HEK293 (cell line): ENCODE data around the gene KIRREL3.

ENCODE experiments used
- CTCF ChIA-PET: fragments of 350-600 bp; formaldehyde crosslinking; extraction: SDS; loops from one replicate; lab custom pipeline; 2021; ENCODE audit warnings: antibody characterized with exemption; lab: Yijun Ruan, JAX
- POLR2A ChIA-PET: fragments of 300-600 bp; formaldehyde crosslinking; extraction: SDS; loops from one replicate; lab custom pipeline; 2020; ENCODE audit warnings: antibody characterized with exemption, inconsistent platforms; lab: Yijun Ruan, JAX
- H3K27ac ChIP-seq: fragments of 200-500 bp; sonication (Bioruptor generic); 2 replicates; pipeline ENCODE4 v1.5.1; 2014; ENCODE audit warnings: low read depth, low read length, control low read depth, inconsistent platforms; ENCODE audit errors: extremely low read depth
- H3K36me3 ChIP-seq, 2 experiments: fragments of 200-500 bp in 1 of 2; sonication (Bioruptor generic) in 1 of 2; 1 replicate in 1 of 2; 2 replicates in 1 of 2; pipeline ENCODE4 v1.5.1; 2014 to 2017; ENCODE audit warnings: inconsistent platforms in 2 of 2, low read length in 2 of 2; ENCODE audit not compliant: control insufficient read depth in 2 of 2, insufficient read depth in 1 of 2
- H3K4me1 ChIP-seq: fragments of 200-500 bp; sonication (Bioruptor generic); 2 replicates; pipeline ENCODE4 v1.5.1; 2014; ENCODE audit warnings: mild to moderate bottlenecking, low read length, inconsistent platforms; ENCODE audit not compliant: control insufficient read depth, insufficient read depth
- H3K4me3 ChIP-seq: 2 replicates; pipeline ENCODE4 v1.5.1; 2011; ENCODE audit warnings: low read depth, mild to moderate bottlenecking, control low read depth, low read length, moderate library complexity
- H3K9me3 ChIP-seq: fragments of 200-500 bp; sonication (Bioruptor generic); 2 replicates; pipeline ENCODE4 v1.5.1; 2014; ENCODE audit warnings: low read depth, low read length, inconsistent platforms; ENCODE audit not compliant: control insufficient read depth, insufficient read depth
- GLI4 ChIP-seq: fragments of 450-650 bp; formaldehyde crosslinking; IDR thresholded peaks from 2 replicates; pipeline ENCODE4 v1.5.1; 2016; ENCODE audit warnings: missing biosample characterization, missing genetic modification characterization
- HOXC10 ChIP-seq: sonication (generic); formaldehyde crosslinking; IDR thresholded peaks from 2 replicates; pipeline ENCODE4 v1.8.1; 2023; ENCODE audit warnings: mild to moderate bottlenecking, missing genetic modification reagents
- HOXD13 ChIP-seq: sonication (generic); formaldehyde crosslinking; IDR thresholded peaks from 2 replicates; pipeline ENCODE4 v1.8.0; 2022; ENCODE audit warnings: missing genetic modification reagents, borderline replicate concordance
- MEIS1 ChIP-seq: sonication (generic); formaldehyde crosslinking; IDR thresholded peaks from 2 replicates; pipeline ENCODE4 v1.8.1; 2022; ENCODE audit warnings: missing genetic modification reagents, mild to moderate bottlenecking, borderline replicate concordance
- ZBTB20 ChIP-seq: fragments of 450-650 bp; formaldehyde crosslinking; IDR thresholded peaks from 2 replicates; pipeline ENCODE4 v1.5.1; 2016; ENCODE audit warnings: missing biosample characterization, missing genetic modification characterization
- ZBTB21 ChIP-seq: fragments of 450-650 bp; formaldehyde crosslinking; IDR thresholded peaks from 2 replicates; pipeline ENCODE4 v1.5.1; 2017; ENCODE audit warnings: missing biosample characterization, missing genetic modification characterization
- ZEB2 ChIP-seq: fragments of 450-650 bp; formaldehyde crosslinking; IDR thresholded peaks from 2 replicates; pipeline ENCODE4 v1.5.1; 2016; ENCODE audit warnings: missing biosample characterization, missing genetic modification characterization
- ZNF121 ChIP-seq: fragments of 450-650 bp; formaldehyde crosslinking; IDR thresholded peaks from 2 replicates; pipeline ENCODE4 v1.5.1; 2016; ENCODE audit warnings: missing biosample characterization, missing genetic modification characterization
- ZNF132 ChIP-seq: fragments of 450-650 bp; formaldehyde crosslinking; IDR thresholded peaks from 2 replicates; pipeline ENCODE4 v1.5.1; 2017; ENCODE audit warnings: missing biosample characterization, missing genetic modification characterization, borderline replicate concordance
- ZNF133 ChIP-seq: fragments of 450-650 bp; formaldehyde crosslinking; IDR thresholded peaks from 2 replicates; pipeline ENCODE4 v1.5.1; 2016; ENCODE audit warnings: missing biosample characterization, missing genetic modification characterization
- ZNF16 ChIP-seq: fragments of 450-650 bp; formaldehyde crosslinking; IDR thresholded peaks from 2 replicates; pipeline ENCODE4 v1.5.1; 2016; ENCODE audit warnings: low read depth, missing biosample characterization, missing genetic modification characterization
- ZNF202 ChIP-seq: fragments of 450-650 bp; formaldehyde crosslinking; IDR thresholded peaks from 2 replicates; pipeline ENCODE4 v1.5.1; 2016; ENCODE audit warnings: missing biosample characterization, missing genetic modification characterization, borderline replicate concordance
- ZNF221 ChIP-seq: fragments of 450-650 bp; formaldehyde crosslinking; IDR thresholded peaks from 2 replicates; pipeline ENCODE4 v1.5.1; 2017; ENCODE audit warnings: missing biosample characterization, missing genetic modification characterization, borderline replicate concordance
- ZNF302 ChIP-seq: fragments of 450-650 bp; formaldehyde crosslinking; IDR thresholded peaks from 2 replicates; pipeline ENCODE4 v1.5.1; 2016; ENCODE audit warnings: missing biosample characterization, missing genetic modification characterization, low read depth
- ZNF391 ChIP-seq: fragments of 450-650 bp; formaldehyde crosslinking; IDR thresholded peaks from 2 replicates; pipeline ENCODE4 v1.5.1; 2016; ENCODE audit warnings: low read depth, missing biosample characterization, missing genetic modification characterization, borderline replicate concordance
- ZNF398 ChIP-seq: fragments of 450-650 bp; formaldehyde crosslinking; IDR thresholded peaks from 2 replicates; pipeline ENCODE4 v1.5.1; 2017; ENCODE audit warnings: missing biosample characterization, missing genetic modification characterization
- ZNF548 ChIP-seq: fragments of 450-650 bp; formaldehyde crosslinking; IDR thresholded peaks from 2 replicates; pipeline ENCODE4 v1.5.1; 2016; ENCODE audit warnings: missing biosample characterization, missing genetic modification characterization
- ZNF549 ChIP-seq: fragments of 450-650 bp; IDR thresholded peaks from 2 replicates; pipeline ENCODE4 v1.5.1; 2018; ENCODE audit warnings: missing biosample characterization, missing genetic modification characterization, mild to moderate bottlenecking, inconsistent platforms, moderate library complexity
- ZNF561 ChIP-seq: fragments of 450-650 bp; IDR thresholded peaks from 2 replicates; pipeline ENCODE4 v1.5.1; 2018; ENCODE audit warnings: missing biosample characterization, missing genetic modification characterization, borderline replicate concordance
- ZNF580 ChIP-seq: fragments of 450-650 bp; formaldehyde crosslinking; IDR thresholded peaks from 2 replicates; pipeline ENCODE4 v1.5.1; 2016; ENCODE audit warnings: missing biosample characterization, missing genetic modification characterization
- ZNF626 ChIP-seq: fragments of 450-650 bp; sonication (Bioruptor Pico); formaldehyde crosslinking; IDR thresholded peaks from 2 replicates; pipeline ENCODE4 v1.5.1; 2018; ENCODE audit warnings: missing biosample characterization, missing genetic modification characterization, inconsistent platforms
- ZNF645 ChIP-seq: fragments of 450-650 bp; formaldehyde crosslinking; IDR thresholded peaks from 2 replicates; pipeline ENCODE4; 2016; ENCODE audit warnings: missing biosample characterization, missing genetic modification characterization
- TF ChIP-seq, protein P1 (sequence below): fragments of 450-650 bp; formaldehyde crosslinking; IDR thresholded peaks from 2 replicates; pipeline ENCODE4 v1.5.1; 2017; ENCODE audit warnings: missing biosample characterization, missing genetic modification characterization
- TF ChIP-seq, protein P2 (sequence below): fragments of 450-650 bp; formaldehyde crosslinking; IDR thresholded peaks from 2 replicates; pipeline ENCODE4 v1.5.1; 2016; ENCODE audit warnings: missing biosample characterization, missing genetic modification characterization
- TF ChIP-seq, protein P3 (sequence below): fragments of 450-650 bp; formaldehyde crosslinking; IDR thresholded peaks from 2 replicates; pipeline ENCODE4 v1.5.1; 2016; ENCODE audit warnings: missing biosample characterization, missing genetic modification characterization

The KIRREL3 gene

DNA sequence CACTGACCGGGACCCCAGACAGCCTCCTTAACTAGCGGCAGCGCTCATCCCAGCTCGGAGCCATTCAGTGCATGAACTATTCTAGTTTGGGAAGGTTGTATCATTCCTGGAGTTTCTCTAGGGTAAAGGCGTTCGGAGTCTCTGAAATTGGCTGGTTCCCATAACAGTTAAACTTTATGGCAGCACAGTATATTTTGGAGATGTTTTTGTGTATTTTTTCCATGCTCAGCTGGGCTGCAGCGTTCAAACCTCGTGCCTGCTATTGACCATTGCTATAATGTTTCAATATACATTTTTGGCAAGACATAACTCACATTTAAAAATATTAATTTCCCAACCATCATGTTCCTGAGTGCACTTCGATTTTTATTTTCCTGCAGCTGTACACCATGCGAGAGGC lies 475.4 kb downstream of the KIRREL3 start:
- Histone ChIP-seq H3K4me1 (no peaks in the 10 kb centered on the region), H3K4me3 (no peak overlapping the region), H3K9me3 (no peaks in the 10 kb centered on the region), H3K36me3 (no peaks in the 10 kb centered on the region), H3K27ac (no peak overlapping the region)
- no peak for TF ChIP-seq ZNF580 (tag by site-specific recombination)
- TF ChIP-seq ZNF16 (tag by site-specific recombination), result no peak
- no peak for TF ChIP-seq ZBTB21 (tag by site-specific recombination)
- no peak for TF ChIP-seq ZNF398 (tag by site-specific recombination)
- TF ChIP-seq, protein P1, sequence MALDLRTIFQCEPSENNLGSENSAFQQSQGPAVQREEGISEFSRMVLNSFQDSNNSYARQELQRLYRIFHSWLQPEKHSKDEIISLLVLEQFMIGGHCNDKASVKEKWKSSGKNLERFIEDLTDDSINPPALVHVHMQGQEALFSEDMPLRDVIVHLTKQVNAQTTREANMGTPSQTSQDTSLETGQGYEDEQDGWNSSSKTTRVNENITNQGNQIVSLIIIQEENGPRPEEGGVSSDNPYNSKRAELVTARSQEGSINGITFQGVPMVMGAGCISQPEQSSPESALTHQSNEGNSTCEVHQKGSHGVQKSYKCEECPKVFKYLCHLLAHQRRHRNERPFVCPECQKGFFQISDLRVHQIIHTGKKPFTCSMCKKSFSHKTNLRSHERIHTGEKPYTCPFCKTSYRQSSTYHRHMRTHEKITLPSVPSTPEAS (tag by site-specific recombination), result no peak
- no peak for TF ChIP-seq ZNF202 (tag by site-specific recombination)
- no peak for TF ChIP-seq HOXD13 (CRISPR knock-in tag)
- TF ChIP-seq MEIS1 (CRISPR knock-in tag), result no peak
- TF ChIP-seq ZNF121, result no peak
- no peak for TF ChIP-seq ZEB2 (tag by site-specific recombination)
- TF ChIP-seq ZNF548 (tag by site-specific recombination), result no peak
- POLR2A ChIA-PET, result no interaction called here
- CTCF ChIA-PET, result no interaction called here

DNA sequence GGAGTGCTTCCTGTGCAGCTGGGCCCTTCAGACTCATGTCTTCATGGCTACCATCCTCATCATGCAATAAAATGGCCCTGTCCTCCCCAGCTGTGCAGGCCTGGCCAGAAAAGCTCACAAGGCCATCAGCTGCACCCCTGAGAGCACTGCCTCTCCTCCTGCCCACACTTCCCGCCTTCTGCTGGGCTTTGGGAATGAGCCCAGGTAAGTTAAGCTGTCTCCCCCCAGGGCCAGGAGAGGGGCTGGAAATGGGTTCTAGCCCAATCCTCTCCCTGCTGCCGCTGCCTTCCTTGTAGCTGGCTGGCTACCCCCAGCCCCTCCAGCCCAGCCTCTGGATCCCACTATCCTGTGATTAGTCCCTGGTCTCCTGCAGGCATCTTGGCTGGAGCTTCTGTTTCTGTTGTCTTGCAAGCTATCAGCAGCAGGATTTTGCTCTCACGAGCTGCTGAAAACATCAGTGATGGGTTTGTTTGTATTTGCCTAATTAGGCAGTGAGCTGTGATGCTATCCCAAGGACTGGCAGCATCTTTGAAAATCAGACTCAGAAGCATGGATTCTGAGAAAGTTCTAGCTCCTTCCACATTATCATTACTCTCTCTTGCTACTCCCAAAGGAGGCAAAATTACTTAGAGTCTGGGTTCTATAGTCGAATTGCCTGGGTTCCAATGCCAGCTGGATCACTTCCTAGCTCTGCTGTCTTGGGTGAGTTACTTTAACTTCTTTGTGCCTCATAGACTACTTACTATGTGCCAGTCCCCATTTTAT lies 476.9 kb downstream of the KIRREL3 start:
- Histone ChIP-seq H3K27ac (no peak overlapping the region), H3K36me3 (no peaks in the 10 kb centered on the region), H3K4me1 (no peaks in the 10 kb centered on the region), H3K4me3 (no peak overlapping the region), H3K9me3 (no peaks in the 10 kb centered on the region)
- ChIA-PET CTCF (interaction anchor here (0.9 kb wide), 1 partner anchor 43 kb away, joined by 3 read pairs; no protein-coding TSS in a partner anchor), POLR2A (no interaction called here)
- TF ChIP-seq ZNF645 (tag by site-specific recombination), result no peak

- H3K4me3 ChIP-seq, result no peak overlapping the region
- H3K27ac ChIP-seq, result no peak overlapping the region
- POLR2A ChIA-PET, result no interaction called here
- H3K36me3 ChIP-seq, result no peaks in the 10 kb centered on the region
- H3K9me3 ChIP-seq, result no peaks in the 10 kb centered on the region
- no peaks in the 10 kb centered on the region for H3K4me1 ChIP-seq
- CTCF ChIA-PET, result no interaction called here
- TF ChIP-seq ZNF133 (no peak), GLI4 (tag by site-specific recombination) (no peak), ZNF626 (no peak), ZNF132 (tag by site-specific recombination) (no peak), ZNF391 (tag by site-specific recombination) (no peak), HOXC10 (no peak), ZNF221 (tag by site-specific recombination) (no peak), ZNF561 (tag by site-specific recombination) (no peak), ZBTB20 (no peak), ZNF302 (tag by site-specific recombination) (no peak), ZNF549 (tag by site-specific recombination) (no peak)
- TF ChIP-seq, protein P2, sequence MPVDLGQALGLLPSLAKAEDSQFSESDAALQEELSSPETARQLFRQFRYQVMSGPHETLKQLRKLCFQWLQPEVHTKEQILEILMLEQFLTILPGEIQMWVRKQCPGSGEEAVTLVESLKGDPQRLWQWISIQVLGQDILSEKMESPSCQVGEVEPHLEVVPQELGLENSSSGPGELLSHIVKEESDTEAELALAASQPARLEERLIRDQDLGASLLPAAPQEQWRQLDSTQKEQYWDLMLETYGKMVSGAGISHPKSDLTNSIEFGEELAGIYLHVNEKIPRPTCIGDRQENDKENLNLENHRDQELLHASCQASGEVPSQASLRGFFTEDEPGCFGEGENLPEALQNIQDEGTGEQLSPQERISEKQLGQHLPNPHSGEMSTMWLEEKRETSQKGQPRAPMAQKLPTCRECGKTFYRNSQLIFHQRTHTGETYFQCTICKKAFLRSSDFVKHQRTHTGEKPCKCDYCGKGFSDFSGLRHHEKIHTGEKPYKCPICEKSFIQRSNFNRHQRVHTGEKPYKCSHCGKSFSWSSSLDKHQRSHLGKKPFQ (tag by site-specific recombination), result no peak
- TF ChIP-seq, protein P3, sequence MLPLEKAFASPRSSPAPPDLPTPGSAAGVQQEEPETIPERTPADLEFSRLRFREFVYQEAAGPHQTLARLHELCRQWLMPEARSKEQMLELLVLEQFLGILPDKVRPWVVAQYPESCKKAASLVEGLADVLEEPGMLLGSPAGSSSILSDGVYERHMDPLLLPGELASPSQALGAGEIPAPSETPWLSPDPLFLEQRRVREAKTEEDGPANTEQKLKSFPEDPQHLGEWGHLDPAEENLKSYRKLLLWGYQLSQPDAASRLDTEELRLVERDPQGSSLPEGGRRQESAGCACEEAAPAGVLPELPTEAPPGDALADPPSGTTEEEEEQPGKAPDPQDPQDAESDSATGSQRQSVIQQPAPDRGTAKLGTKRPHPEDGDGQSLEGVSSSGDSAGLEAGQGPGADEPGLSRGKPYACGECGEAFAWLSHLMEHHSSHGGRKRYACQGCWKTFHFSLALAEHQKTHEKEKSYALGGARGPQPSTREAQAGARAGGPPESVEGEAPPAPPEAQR, result no peak
Measured at GRCh38 chr11:126522606-126523005, 478.0 kb downstream of the KIRREL3 start.
